ENCODE measurements around the gene CCL20. TPM values are rescaled to one million over a fixed set of nuclear protein-coding genes. Genes with fewer than 3 reads are reported as not detected.

Gene CCL20
- total and polyA plus RNA-seq, 2 of the 13 experiments (the other 11 are each of a cell fraction or from before 2014, with no cell fraction given) = 223 to 903 TPM

Small RNA genes lying within 50 kb of the gene (small RNA-seq; reads per million reads assigned to genes)
- gene SNRPGP8 (ENCODE audit: insufficient read depth in 2 of 3, insufficient read length in 3 of 3, low read depth in 2 of 3, low replicate concordance in 1 of 3) = 0 reads per million in 3 experiments

Other genes with a start within 250 kb of the CCL20 start
- gene SCYGR2, start 214.9 kb upstream of the CCL20 start, total RNA-seq (2016; rRNA removed; fragmentation: Illumina TruSeq; extraction: Trizol) = not detected in 2 replicates
- not detected in 2 replicates for gene SCYGR2, start 214.9 kb upstream of the CCL20 start, polyA plus RNA-seq (2011; rRNA removed)
- not detected in 2 replicates for gene SCYGR3, start 199.0 kb upstream of the CCL20 start, total RNA-seq (2016; rRNA removed; fragmentation: Illumina TruSeq; extraction: Trizol)
- not detected in 2 replicates for gene SCYGR3, start 199.0 kb upstream of the CCL20 start, polyA plus RNA-seq (2011; rRNA removed)
- not detected in 2 replicates for gene SCYGR4, start 196.3 kb upstream of the CCL20 start, total RNA-seq (2016; rRNA removed; fragmentation: Illumina TruSeq; extraction: Trizol)
- not detected in 2 replicates for gene SCYGR4, start 196.3 kb upstream of the CCL20 start, polyA plus RNA-seq (2011; rRNA removed)
- gene SCYGR5, start 147.0 kb upstream of the CCL20 start, total RNA-seq (2016; rRNA removed; fragmentation: Illumina TruSeq; extraction: Trizol) = not detected in 2 replicates
- gene SCYGR5, start 147.0 kb upstream of the CCL20 start, polyA plus RNA-seq (2011; rRNA removed) = not detected in 2 replicates
- 1.7 and 2.3 TPM in 2 replicates for gene SLC19A3, start 95.8 kb upstream of the CCL20 start, total RNA-seq (2016; rRNA removed; fragmentation: Illumina TruSeq; extraction: Trizol)
- gene SLC19A3, start 95.8 kb upstream of the CCL20 start, polyA plus RNA-seq (2011; rRNA removed) = 3.4 and 5.2 TPM in 2 replicates
- gene SCYGR6, start 89.1 kb upstream of the CCL20 start, total RNA-seq (2016; rRNA removed; fragmentation: Illumina TruSeq; extraction: Trizol) = not detected in 2 replicates
- not detected in 2 replicates for gene SCYGR6, start 89.1 kb upstream of the CCL20 start, polyA plus RNA-seq (2011; rRNA removed)
- gene SCYGR7, start 85.5 kb upstream of the CCL20 start, total RNA-seq (2016; rRNA removed; fragmentation: Illumina TruSeq; extraction: Trizol) = not detected in 2 replicates
- gene SCYGR7, start 85.5 kb upstream of the CCL20 start, polyA plus RNA-seq (2011; rRNA removed) = not detected in 2 replicates
- not detected in 2 replicates for gene SCYGR8, start 67.9 kb upstream of the CCL20 start, total RNA-seq (2016; rRNA removed; fragmentation: Illumina TruSeq; extraction: Trizol)
- gene SCYGR8, start 67.9 kb upstream of the CCL20 start, polyA plus RNA-seq (2011; rRNA removed) = not detected in 2 replicates
- not detected in 2 replicates for gene DAW1, start 57.8 kb downstream of the CCL20 start, total RNA-seq (2016; rRNA removed; fragmentation: Illumina TruSeq; extraction: Trizol)
- not detected in 2 replicates for gene DAW1, start 57.8 kb downstream of the CCL20 start, polyA plus RNA-seq (2011; rRNA removed)